Measurements from ENCODE around the gene POU3F2.
A peak's percentile ranks its signal among the peaks of the same experiment; 100 is the strongest.

The POU3F2 gene

GRCh38 chr6:98834060-98835031 is at the start of gene POU3F2:
Gene POU3F2, plus strand, starts transcription at chr6:98834574. Its CDS starts 300 bp downstream, at chr6:98834874.
- Histone ChIP-seq H3K9me3 (ENCODE audit: control insufficient read depth, insufficient read depth, low read length) (no peaks in the 10 kb centered on the region), H3K36me3 (ENCODE audit: insufficient read depth, low read length) (no peaks in the 10 kb centered on the region), H3K9ac (ENCODE audit: low read depth, low read length) (peak within 1 kb of the TSS; percentile 55; the same call in 1 of the 2 replicates), H3K4me1 (ENCODE audit: insufficient read depth, low read length) (peaks cover 4% of the 10 kb centered on the region)

GRCh38 chr6:98787435-98787834 is 46.9 kb upstream of the POU3F2 start:
- Histone ChIP-seq H3K9me3 (ENCODE audit: control insufficient read depth, insufficient read depth, low read length) (no peaks in the 10 kb centered on the region), H3K4me1 (ENCODE audit: insufficient read depth, low read length) (peaks cover 15% of the 10 kb centered on the region), H3K36me3 (ENCODE audit: insufficient read depth, low read length) (no peaks in the 10 kb centered on the region), H3K9ac (ENCODE audit: low read depth, low read length) (no peak overlapping the region)

GRCh38 chr6:98787961-98788360 is 46.4 kb upstream of the POU3F2 start:
- 0 out of 2 replicates have a peak overlapping the region, but pooled peaks have one; percentile 4 for H3K9ac ChIP-seq (ENCODE audit: low read depth, low read length)
- H3K4me1 ChIP-seq (ENCODE audit: insufficient read depth, low read length), result peaks cover 15% of the 10 kb centered on the region
- no peaks in the 10 kb centered on the region for H3K36me3 ChIP-seq (ENCODE audit: insufficient read depth, low read length)
- H3K9me3 ChIP-seq (ENCODE audit: control insufficient read depth, insufficient read depth, low read length), result no peaks in the 10 kb centered on the region

- no peaks in the 10 kb centered on the region for H3K36me3 ChIP-seq (ENCODE audit: insufficient read depth, low read length)
- peaks cover 9% of the 10 kb centered on the region; the same call in 1 of the 2 replicates for H3K4me1 ChIP-seq (ENCODE audit: insufficient read depth, low read length)
- H3K9me3 ChIP-seq (ENCODE audit: control insufficient read depth, insufficient read depth, low read length), result no peaks in the 10 kb centered on the region
- H3K9ac ChIP-seq (ENCODE audit: low read depth, low read length), result no peak overlapping the region
Measured at GRCh38 chr6:98794307-98794842, 40.0 kb upstream of the POU3F2 start.

GRCh38 chr6:98797217-98797994 is 37.0 kb upstream of the POU3F2 start:
- Histone ChIP-seq H3K9ac (ENCODE audit: low read depth, low read length) (no peak overlapping the region), H3K36me3 (ENCODE audit: insufficient read depth, low read length) (no peaks in the 10 kb centered on the region), H3K9me3 (ENCODE audit: control insufficient read depth, insufficient read depth, low read length) (no peaks in the 10 kb centered on the region), H3K4me1 (ENCODE audit: insufficient read depth, low read length) (no peaks in the 10 kb centered on the region)

GRCh38 chr6:98800866-98801265 is 33.5 kb upstream of the POU3F2 start:
- Histone ChIP-seq H3K9me3 (ENCODE audit: control insufficient read depth, insufficient read depth, low read length) (peaks cover 2% of the 10 kb centered on the region; the same call in 1 of the 2 replicates), H3K36me3 (ENCODE audit: insufficient read depth, low read length) (no peaks in the 10 kb centered on the region), H3K9ac (ENCODE audit: low read depth, low read length) (no peak overlapping the region), H3K4me1 (ENCODE audit: insufficient read depth, low read length) (no peaks in the 10 kb centered on the region)

- Histone ChIP-seq H3K9ac (ENCODE audit: low read depth, low read length) (no peak overlapping the region), H3K36me3 (ENCODE audit: insufficient read depth, low read length) (no peaks in the 10 kb centered on the region), H3K4me1 (ENCODE audit: insufficient read depth, low read length) (no peaks in the 10 kb centered on the region), H3K9me3 (ENCODE audit: control insufficient read depth, insufficient read depth, low read length) (peaks cover 2% of the 10 kb centered on the region; the same call in 1 of the 2 replicates)
Measured at GRCh38 chr6:98808541-98809210, 25.7 kb upstream of the POU3F2 start.

GRCh38 chr6:98812220-98812619 is 22.2 kb upstream of the POU3F2 start:
- H3K9ac ChIP-seq (ENCODE audit: low read depth, low read length), result no peak overlapping the region
- H3K9me3 ChIP-seq (ENCODE audit: control insufficient read depth, insufficient read depth, low read length), result no peaks in the 10 kb centered on the region
- no peaks in the 10 kb centered on the region for H3K36me3 ChIP-seq (ENCODE audit: insufficient read depth, low read length)
- H3K4me1 ChIP-seq (ENCODE audit: insufficient read depth, low read length), result no peaks in the 10 kb centered on the region

GRCh38 chr6:98816799-98817198 is 17.6 kb upstream of the POU3F2 start:
- no peaks in the 10 kb centered on the region for H3K36me3 ChIP-seq (ENCODE audit: insufficient read depth, low read length)
- H3K9me3 ChIP-seq (ENCODE audit: control insufficient read depth, insufficient read depth, low read length), result no peaks in the 10 kb centered on the region
- H3K9ac ChIP-seq (ENCODE audit: low read depth, low read length), result no peak overlapping the region
- no peaks in the 10 kb centered on the region for H3K4me1 ChIP-seq (ENCODE audit: insufficient read depth, low read length)

- no peaks in the 10 kb centered on the region for H3K36me3 ChIP-seq (ENCODE audit: insufficient read depth, low read length)
- H3K9me3 ChIP-seq (ENCODE audit: control insufficient read depth, insufficient read depth, low read length), result no peaks in the 10 kb centered on the region
- no peaks in the 10 kb centered on the region for H3K4me1 ChIP-seq (ENCODE audit: insufficient read depth, low read length)
- no peak overlapping the region for H3K9ac ChIP-seq (ENCODE audit: low read depth, low read length)
Measured at GRCh38 chr6:98821756-98822405, 12.5 kb upstream of the POU3F2 start.

- no peaks in the 10 kb centered on the region for H3K36me3 ChIP-seq (ENCODE audit: insufficient read depth, low read length)
- H3K9me3 ChIP-seq (ENCODE audit: control insufficient read depth, insufficient read depth, low read length), result no peaks in the 10 kb centered on the region
- peak overlapping the region; percentile 61; the same call in 1 of the 2 replicates for H3K9ac ChIP-seq (ENCODE audit: low read depth, low read length)
- no peaks in the 10 kb centered on the region for H3K4me1 ChIP-seq (ENCODE audit: insufficient read depth, low read length)
Measured at GRCh38 chr6:98823428-98824161, 10.8 kb upstream of the POU3F2 start.

- H3K4me1 ChIP-seq (ENCODE audit: insufficient read depth, low read length), result no peaks in the 10 kb centered on the region
- H3K9ac ChIP-seq (ENCODE audit: low read depth, low read length), result peak overlapping the region; percentile 61; the same call in 1 of the 2 replicates
- H3K9me3 ChIP-seq (ENCODE audit: control insufficient read depth, insufficient read depth, low read length), result no peaks in the 10 kb centered on the region
- no peaks in the 10 kb centered on the region for H3K36me3 ChIP-seq (ENCODE audit: insufficient read depth, low read length)
Measured at GRCh38 chr6:98824162-98824901, 10.0 kb upstream of the POU3F2 start.

Data from ES-I3 (cell line).